ENCODE measurements around the gene CD38.
"Not testable (repeated sequence)": the region's sequence is repeated elsewhere in the genome, so short reads cannot be mapped to it uniquely, and the experiment has no call there.

The CD38 gene

DNA sequence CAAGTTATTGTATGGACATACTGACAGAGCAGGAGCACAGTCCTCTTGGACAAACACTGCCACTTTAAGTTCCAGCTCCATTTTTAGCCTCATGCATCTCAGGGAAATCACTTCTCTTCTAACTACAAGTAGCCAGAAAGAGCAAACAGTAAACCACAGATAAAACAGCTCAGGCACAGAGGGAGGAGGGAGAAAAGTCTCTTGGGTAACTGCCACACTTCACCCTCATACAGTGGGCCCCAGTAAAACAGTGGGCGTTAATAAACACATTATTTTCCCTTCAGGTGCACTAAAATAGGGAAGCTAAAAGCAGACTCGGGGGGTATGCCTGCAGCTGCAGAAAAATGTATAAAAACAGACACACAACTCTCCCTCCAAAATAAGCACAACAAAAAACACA, 21.6 kb downstream of the CD38 start:
- Mint-ChIP-seq H3K4me3 (no peak overlapping the region), H3K27me3 (no peaks in the 10 kb centered on the region), H3K9me3 (no peaks in the 10 kb centered on the region), H3K27ac (no peak overlapping the region), H3K36me3 (ENCODE audit: low read depth) (peaks cover 6% of the 10 kb centered on the region), H3K4me1 (peaks cover 32% of the 10 kb centered on the region)
- no peak for DNase-seq
- no peak for ATAC-seq

GRCh38 chr4:15802497-15802896, 24.4 kb downstream of the CD38 start:
- peaks cover 22% of the 10 kb centered on the region for H3K4me1 Mint-ChIP-seq
- ATAC-seq; H3K36me3 Mint-ChIP-seq (ENCODE audit: low read depth): not testable (repeated sequence)

DNA sequence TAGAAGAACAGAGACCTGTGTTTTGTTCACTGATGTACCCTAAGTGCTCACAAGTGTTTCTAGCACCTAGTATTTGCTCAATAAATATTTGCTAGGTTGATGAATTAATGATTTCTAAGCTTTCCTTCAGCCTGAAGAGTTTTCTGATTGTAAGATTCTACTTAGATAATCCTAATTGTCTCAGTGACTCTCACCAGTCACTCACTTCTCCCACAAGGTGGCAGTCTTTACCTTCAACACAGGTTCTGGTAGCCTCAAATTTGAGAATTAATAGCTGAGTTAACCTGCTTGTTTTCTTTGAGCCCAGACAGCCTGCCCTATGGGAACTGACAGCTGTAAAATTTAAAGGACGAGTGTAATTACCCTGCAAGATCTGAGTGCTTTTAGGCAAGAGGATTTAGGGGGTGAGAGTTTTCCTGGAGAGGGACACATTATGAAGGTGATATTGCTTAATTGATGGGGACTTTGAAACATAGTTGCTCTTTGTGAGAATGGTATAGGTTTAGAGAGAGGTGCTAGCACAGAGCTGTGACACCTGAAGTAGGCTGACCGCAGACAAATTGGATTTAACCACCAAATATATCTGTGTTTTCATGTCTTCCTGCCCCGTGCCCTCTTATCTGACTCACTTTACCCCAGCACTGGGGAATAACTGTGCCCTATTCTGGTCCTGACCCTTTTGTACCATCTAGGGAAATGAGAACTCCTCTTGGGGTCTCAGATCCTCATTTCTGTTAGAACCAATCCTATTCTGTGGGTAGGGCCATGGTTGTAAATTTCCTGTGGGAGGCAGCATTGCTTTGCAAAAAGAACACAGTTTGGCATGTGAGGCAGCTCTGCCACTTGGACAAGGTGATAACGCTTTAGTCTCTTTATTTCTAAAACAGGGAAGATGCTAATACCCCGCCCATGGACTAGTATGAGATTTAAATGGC, 27.7 kb downstream of the CD38 start:
- DNase-seq (peak; percentile 32), ATAC-seq (peak; percentile 41)
- H3K9me3 Mint-ChIP-seq: no peaks in the 10 kb centered on the region
- H3K36me3 Mint-ChIP-seq (ENCODE audit: low read depth): no peaks in the 10 kb centered on the region
- H3K27me3 Mint-ChIP-seq: no peaks in the 10 kb centered on the region
- H3K27ac Mint-ChIP-seq: no peak overlapping the region
- H3K4me3 Mint-ChIP-seq: no peak overlapping the region
- H3K4me1 Mint-ChIP-seq: peaks cover 24% of the 10 kb centered on the region

More at GRCh38 chr4:15802497-15802896, 24.4 kb downstream of the CD38 start:
- not testable (repeated sequence) for H3K27ac Mint-ChIP-seq, H3K4me3 Mint-ChIP-seq, H3K9me3 Mint-ChIP-seq, DNase-seq, H3K27me3 Mint-ChIP-seq

- Mint-ChIP-seq H3K4me1 (peaks cover 27% of the 10 kb centered on the region), H3K36me3 (ENCODE audit: low read depth) (no peaks in the 10 kb centered on the region), H3K4me3 (peak overlapping the region; percentile 27), H3K27ac (peak overlapping the region; percentile 50), H3K9me3 (no peaks in the 10 kb centered on the region), H3K27me3 (no peaks in the 10 kb centered on the region)
- ATAC-seq (peak; percentile 64), DNase-seq (no peak)
These were observed 30.9 kb downstream of the CD38 start for GRCh38 chr4:15809058-15809457.

- Mint-ChIP-seq H3K4me3 (no peak overlapping the region), H3K36me3 (ENCODE audit: low read depth) (no peaks in the 10 kb centered on the region), H3K4me1 (peaks cover 27% of the 10 kb centered on the region), H3K27ac (no peak overlapping the region), H3K27me3 (no peaks in the 10 kb centered on the region), H3K9me3 (no peaks in the 10 kb centered on the region)
- DNase-seq: no peak
- ATAC-seq: no peak
These were observed 31.3 kb downstream of the CD38 start for GRCh38 chr4:15809466-15809865.

GRCh38 chr4:15811703-15812337, 33.7 kb downstream of the CD38 start:
- ATAC-seq (no peak), DNase-seq (no peak)
- Mint-ChIP-seq H3K27ac (no peak overlapping the region), H3K36me3 (ENCODE audit: low read depth) (no peaks in the 10 kb centered on the region), H3K4me3 (no peak overlapping the region), H3K27me3 (no peaks in the 10 kb centered on the region), H3K4me1 (peaks cover 17% of the 10 kb centered on the region), H3K9me3 (no peaks in the 10 kb centered on the region)

DNA sequence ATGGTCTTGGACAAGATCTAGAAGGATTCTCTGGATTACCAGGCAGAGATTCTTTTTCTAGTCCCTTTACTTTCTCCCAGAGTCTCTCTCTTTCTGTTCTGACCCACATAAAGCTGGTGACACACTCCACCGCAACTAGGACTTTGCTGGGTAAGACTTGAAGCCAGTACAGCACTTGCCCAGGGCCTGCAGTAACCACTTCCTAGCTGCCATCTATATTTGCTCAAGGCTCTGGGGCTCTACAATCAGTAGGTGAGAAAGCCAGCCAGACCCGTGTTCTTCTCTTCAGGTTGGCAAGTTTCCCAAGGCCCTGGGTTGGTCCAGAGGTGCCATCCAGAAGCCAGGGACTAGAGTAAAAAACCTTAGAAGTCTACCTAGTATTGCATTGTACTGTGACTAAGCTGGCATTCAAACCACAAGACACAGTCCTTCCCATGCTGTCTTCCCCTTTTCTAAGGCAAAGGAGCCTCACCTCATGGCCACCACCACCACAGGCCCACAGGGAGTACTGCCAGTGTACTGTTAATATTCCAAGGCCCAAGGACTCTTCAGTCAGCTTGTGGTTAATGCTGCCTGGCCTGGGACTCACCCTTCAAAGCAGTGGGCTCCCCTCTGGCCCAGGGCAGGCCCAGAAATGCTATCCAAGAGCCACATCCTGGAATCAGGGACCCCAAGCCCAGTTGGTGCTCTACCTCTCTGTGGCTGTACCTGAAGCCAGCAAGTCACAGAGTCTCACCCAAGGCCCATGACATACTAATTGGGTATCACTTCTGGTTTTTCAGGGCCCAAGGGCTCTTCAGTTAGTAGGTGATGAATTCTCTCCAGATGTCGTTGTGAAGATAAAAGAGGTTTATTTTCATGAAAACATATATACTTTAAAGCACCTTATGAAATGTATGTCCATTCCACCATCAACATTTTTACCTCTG, 54.7 kb downstream of the CD38 start:
- no peak for DNase-seq
- Mint-ChIP-seq H3K4me1 (peaks cover 6% of the 10 kb centered on the region), H3K27me3 (no peaks in the 10 kb centered on the region), H3K27ac (no peak overlapping the region), H3K4me3 (no peak overlapping the region), H3K36me3 (ENCODE audit: low read depth) (peaks cover 15% of the 10 kb centered on the region), H3K9me3 (peaks cover 8% of the 10 kb centered on the region)
- ATAC-seq: no peak

DNA sequence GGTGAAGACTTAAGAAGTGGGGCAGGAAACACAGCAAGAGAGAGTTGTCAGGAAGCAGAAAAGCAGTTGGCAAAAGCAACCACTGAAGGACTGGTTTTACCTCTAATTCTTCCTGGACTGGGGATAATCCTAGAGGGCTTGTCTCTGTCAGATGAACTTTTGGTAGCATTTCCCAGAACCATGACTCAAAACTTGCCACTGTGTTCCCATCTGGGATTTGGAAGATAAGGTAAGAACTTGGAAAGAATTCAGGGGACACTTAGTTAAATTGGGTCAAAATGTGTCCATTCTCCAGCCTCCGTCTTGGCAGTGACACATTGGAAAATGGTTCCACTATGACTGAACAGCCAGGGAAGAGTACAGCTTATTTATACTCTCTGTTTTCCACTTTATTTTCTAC, 55.7 kb downstream of the CD38 start:
- no peaks in the 10 kb centered on the region for H3K27me3 Mint-ChIP-seq
- no peak overlapping the region for H3K4me3 Mint-ChIP-seq

DNA sequence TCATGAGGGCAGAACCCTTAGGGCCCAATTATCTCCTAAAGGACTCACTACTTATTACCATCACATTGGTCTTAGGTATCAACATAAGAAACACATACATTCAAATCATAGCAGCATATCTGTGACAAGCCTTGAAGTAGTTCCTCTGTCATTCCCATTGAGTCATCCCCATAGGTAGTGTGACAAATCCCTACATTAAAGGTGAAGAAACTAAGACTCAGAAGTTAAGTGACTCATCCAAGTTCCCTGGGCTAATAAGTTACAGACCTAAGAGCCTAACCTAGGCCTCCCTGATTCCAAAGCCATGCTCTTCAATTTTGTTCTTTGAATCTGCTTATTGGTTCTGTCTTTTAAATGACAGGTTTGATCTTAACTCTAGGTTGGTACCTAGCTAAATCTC, 58.2 kb downstream of the CD38 start:
- Mint-ChIP-seq H3K4me1 (peaks cover 6% of the 10 kb centered on the region), H3K4me3 (no peak overlapping the region), H3K36me3 (ENCODE audit: low read depth) (peaks cover 12% of the 10 kb centered on the region), H3K27ac (no peak overlapping the region), H3K9me3 (no peaks in the 10 kb centered on the region), H3K27me3 (no peaks in the 10 kb centered on the region)
- peak; percentile 90 for ATAC-seq
- DNase-seq: no peak

More for the DNA sequence above, 55.7 kb downstream of the CD38 start:
- H3K4me1 Mint-ChIP-seq: peaks cover 6% of the 10 kb centered on the region
- DNase-seq: no peak
- peaks cover 11% of the 10 kb centered on the region for H3K36me3 Mint-ChIP-seq (ENCODE audit: low read depth)
- ATAC-seq: no peak
- peaks cover 8% of the 10 kb centered on the region for H3K9me3 Mint-ChIP-seq
- no peak overlapping the region for H3K27ac Mint-ChIP-seq

GRCh38 chr4:15837591-15837990, 59.5 kb downstream of the CD38 start:
- Mint-ChIP-seq H3K4me3 (no peak overlapping the region), H3K36me3 (ENCODE audit: low read depth) (peaks cover 13% of the 10 kb centered on the region), H3K27ac (no peak overlapping the region), H3K27me3 (no peaks in the 10 kb centered on the region), H3K4me1 (peaks cover 6% of the 10 kb centered on the region), H3K9me3 (no peaks in the 10 kb centered on the region)
- ATAC-seq (no peak), DNase-seq (no peak)

- H3K9me3 Mint-ChIP-seq: not testable (repeated sequence)
These were observed 63.1 kb downstream of the CD38 start for GRCh38 chr4:15841194-15841730.

DNA sequence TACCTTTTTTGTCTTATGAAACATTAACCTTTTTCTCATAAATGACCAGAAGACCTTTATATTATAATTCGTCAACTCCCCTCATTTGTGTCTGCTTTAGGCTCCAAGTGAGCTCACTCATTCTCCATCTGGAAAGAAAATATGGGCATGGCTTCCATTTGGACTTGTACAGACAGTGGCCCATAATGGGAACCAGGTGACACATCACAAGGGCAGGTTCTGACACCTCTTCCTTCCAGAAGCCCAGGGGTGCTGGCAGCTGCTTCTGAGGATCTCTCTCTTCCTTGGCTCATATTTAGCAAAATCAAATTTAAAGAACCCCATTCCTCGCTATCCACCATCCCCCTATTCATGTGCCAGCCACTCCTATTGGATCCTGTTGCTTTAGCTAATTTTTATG, 69.6 kb downstream of the CD38 start:
- Mint-ChIP-seq H3K27ac (no peak overlapping the region), H3K36me3 (ENCODE audit: low read depth) (peaks cover 4% of the 10 kb centered on the region)
- ATAC-seq: no peak

More at GRCh38 chr4:15841194-15841730, 63.1 kb downstream of the CD38 start:
- H3K27ac Mint-ChIP-seq, H3K27me3 Mint-ChIP-seq, H3K4me1 Mint-ChIP-seq, DNase-seq, H3K4me3 Mint-ChIP-seq, ATAC-seq: not testable (repeated sequence)
- peaks cover 13% of the 10 kb centered on the region for H3K36me3 Mint-ChIP-seq (ENCODE audit: low read depth)

GRCh38 chr4:15848191-15848842, 70.2 kb downstream of the CD38 start:
- ATAC-seq (no peak), DNase-seq (no peak)
- Mint-ChIP-seq H3K27ac (no peak overlapping the region), H3K4me3 (no peak overlapping the region), H3K9me3 (no peaks in the 10 kb centered on the region), H3K36me3 (ENCODE audit: low read depth) (peaks cover 4% of the 10 kb centered on the region), H3K4me1 (peaks cover 2% of the 10 kb centered on the region), H3K27me3 (no peaks in the 10 kb centered on the region)

More for the DNA sequence above, 69.6 kb downstream of the CD38 start:
- H3K4me1 Mint-ChIP-seq: peaks cover 2% of the 10 kb centered on the region
- no peak overlapping the region for H3K4me3 Mint-ChIP-seq
- no peak for DNase-seq
- no peaks in the 10 kb centered on the region for H3K27me3 Mint-ChIP-seq
- no peaks in the 10 kb centered on the region for H3K9me3 Mint-ChIP-seq

- peaks cover 4% of the 10 kb centered on the region for H3K36me3 Mint-ChIP-seq (ENCODE audit: low read depth)
- DNase-seq: no peak
- ATAC-seq: no peak
- no peaks in the 10 kb centered on the region for H3K9me3 Mint-ChIP-seq
- no peak overlapping the region for H3K27ac Mint-ChIP-seq
- H3K4me1 Mint-ChIP-seq: peaks cover 2% of the 10 kb centered on the region
- no peak overlapping the region for H3K4me3 Mint-ChIP-seq
- peaks cover 2% of the 10 kb centered on the region for H3K27me3 Mint-ChIP-seq
These were observed 73.8 kb downstream of the CD38 start for GRCh38 chr4:15851969-15852368.

All from activated naive CD8-positive, alpha-beta T cell treated with anti-CD3 and anti-CD28 coated beads, Interleukin-2, amount 50 U/mL, for 24 hours (primary cell).